ENCODE data around the gene BRSK2.

Gene BRSK2

DNA sequence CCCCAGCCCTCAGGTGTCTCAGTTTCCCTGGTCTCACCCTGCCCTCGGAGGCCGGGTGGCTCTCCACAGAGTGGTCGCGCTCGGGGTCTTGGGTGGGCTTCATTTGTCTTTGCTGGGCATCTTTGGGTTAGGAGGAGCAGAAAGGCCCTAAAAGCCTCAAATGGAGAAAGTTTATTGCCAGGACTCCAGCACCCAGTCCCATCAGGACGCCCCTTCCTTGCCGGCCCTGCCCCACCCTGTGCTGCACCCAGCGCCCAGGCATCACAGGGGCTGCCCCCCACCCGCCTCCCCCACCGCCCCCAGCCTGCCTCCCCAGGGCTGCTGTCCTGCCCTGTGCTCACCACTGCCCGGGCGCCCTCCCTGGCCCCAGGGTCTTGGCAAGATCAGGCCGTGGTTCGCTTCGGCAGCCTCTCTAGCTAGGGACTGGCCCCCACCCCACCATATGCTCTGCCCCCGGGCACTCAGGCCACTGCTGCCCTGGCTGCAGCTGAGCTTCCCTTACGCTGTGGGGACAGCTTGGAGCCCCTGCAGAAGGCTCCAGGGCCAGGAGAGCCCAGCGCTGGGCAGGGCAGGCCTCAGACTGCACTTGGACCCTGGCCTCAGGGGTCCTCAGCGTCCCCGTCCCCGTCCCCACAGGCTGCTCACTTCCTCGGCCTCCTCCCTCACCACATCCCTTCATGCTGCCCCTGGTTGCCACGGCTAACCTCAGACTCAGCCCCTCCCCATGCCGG, 65.5 kb downstream of the BRSK2 start:
- no peak for DNase-seq

DNA sequence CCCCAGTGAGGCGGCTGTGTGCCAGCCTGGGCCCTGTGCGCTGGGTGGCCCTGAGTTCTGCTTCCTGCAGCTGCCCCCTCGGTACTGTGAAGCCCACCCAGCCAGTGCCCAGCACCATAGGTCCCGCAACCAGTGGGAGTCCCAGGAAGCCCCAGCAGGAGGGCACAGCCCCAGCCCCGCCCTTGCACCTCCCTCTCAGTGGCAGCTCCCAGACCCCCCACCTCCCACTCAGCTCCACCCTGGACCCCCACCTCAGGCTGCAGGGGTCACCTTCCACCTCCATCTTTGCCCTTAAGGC, 66.0 kb downstream of the BRSK2 start:
- no peak for DNase-seq

DNA sequence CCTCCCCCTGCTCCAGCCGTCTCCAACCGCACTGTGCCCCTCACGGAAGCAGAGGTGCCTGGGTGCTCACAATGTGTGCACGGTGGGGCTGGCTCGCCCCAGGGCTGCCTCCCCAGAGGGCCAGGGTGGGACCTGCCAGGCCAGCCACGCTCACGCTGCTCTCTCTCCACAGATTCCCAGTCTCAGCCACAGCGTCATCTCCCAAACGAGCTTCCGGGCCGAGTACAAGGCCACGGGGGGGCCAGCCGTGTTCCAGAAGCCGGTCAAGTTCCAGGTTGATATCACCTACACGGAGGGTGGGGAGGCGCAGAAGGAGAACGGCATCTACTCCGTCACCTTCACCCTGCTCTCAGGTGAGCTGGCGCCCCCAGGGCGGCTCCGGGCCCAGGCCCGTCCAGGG, 66.4 kb downstream of the BRSK2 start:
- no peak for DNase-seq

DNA sequence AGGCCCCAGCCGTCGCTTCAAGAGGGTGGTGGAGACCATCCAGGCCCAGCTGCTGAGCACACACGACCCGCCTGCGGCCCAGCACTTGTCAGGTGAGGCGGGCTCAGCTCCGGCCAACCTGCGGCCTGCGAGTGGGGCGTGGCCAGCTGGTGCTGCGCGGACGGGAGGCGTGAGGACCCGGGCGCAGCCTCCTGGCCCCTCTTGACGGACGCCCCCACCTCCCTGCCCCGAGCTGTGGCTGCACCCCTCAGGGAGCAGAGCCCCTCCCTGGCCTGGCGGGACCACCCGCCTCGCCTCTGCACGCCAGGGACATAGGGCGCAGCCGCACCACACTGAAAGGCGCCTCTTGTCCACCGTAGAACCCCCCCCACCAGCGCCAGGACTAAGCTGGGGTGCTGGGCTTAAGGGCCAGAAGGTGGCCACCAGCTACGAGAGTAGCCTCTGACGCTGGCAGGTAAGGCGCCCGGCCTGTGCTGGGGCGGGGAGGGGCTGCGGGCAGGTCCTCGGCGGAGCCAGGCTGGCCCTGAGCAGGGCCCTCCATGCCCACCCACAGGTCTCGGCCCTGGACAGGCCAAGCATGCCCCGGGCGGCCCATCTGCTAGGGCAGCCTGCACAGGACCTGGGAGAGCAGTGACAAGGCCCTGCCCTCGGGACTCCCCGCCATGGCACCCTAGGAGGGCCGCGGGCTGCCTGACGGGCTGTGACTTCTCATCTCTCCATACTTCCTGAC, 67.0 kb downstream of the BRSK2 start:
- DNase-seq: no peak

DNA sequence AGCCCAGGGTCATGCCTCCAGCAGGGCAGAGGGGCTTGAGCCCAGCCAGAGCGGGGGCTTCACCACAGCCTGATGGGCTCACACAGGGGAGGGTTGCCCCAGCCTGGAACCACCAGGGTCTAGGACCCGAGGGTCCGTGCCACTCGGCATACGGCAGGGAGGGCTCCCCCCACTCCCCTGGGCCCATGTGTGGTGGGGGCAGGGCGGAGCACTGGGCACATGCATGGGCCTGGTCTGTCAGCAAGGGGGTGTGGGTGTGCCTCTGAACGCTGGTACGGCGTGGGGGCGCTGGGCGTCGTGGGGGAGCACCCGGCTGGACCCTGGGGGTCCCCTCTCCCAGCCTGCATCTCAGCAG, 67.6 kb downstream of the BRSK2 start:
- DNase-seq: no peak

DNA sequence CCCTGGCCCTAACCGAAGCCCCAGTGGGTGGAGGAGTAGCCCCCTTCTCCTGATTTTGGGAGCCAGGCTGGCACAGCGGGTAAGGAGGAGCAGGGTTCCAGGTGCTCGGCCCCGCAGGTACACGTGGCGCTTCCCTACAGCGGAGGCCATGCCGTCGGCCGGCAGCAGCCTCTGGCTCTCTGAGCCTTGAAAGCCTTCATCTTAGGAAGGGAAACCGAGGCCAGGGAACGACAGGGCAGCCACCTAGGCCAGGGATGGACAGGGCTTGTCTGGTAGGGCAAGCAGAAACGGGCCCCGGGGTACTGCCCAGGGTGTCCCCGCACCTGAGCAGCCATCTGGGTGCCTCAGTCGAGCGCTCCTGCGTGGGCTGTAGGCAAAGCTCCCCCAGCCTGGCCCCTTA, 68.1 kb downstream of the BRSK2 start:
- DNase-seq: no peak

DNA sequence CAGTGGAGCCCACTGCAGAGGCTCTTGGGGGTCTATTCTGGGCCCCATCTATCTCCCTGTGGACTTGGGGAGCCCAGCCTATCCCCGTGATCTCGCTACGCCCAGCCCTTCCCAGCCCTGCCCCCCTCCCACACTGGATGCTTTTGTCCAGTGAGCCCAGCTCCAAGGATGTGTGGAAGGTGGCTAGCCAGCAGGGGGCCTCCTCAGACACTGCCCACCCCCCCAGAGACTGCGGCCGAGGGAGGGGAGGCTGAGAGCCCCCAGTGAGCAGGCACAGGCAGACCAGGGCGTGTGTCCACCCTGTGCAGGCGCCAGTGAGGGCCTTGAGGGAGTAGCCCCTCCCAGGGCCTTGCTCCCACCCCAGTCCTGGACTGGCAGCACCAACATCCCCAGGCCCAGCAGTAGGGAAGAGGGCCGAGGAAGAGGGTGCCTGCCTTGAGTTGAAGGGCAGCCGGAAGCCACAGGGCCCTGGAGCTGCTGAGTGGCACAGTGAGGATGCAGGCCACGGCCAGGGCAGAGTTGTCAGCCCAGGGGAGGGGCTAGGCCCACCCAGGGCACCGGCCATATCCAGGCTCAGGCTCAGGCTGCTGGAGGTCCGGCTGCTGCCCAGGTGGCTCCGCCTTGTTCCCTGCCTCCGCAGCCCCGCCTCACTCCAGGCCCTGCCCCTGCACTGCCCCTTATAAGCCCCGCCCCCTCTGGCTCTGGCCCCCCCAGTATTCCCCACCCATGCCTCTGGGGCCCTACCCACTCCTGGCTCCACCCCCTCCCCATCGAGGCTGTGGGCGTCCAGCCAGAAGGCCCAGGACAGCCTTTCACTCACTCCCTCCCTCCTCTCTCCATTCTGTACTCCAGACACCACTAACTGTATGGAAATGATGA, 68.8 kb downstream of the BRSK2 start:
- DNase-seq: no peak

DNA sequence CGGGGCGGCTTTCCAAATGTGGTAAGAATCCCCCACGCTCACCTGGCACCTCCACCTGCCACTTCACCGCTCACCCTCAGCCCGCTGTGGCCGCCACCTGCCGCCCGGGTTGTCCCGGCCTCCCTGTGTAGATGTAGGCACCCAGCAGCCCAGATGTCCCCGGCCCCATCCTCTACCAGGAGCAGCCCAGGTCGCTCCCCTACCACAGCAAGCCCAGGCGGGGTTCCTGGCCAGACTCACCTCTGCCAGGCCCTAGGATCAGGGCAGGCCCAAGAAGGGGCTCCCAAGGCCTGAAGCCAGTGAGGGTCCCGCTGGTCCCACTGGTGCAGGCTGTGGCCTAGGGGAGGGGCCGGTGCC, 69.5 kb downstream of the BRSK2 start:
- no peak for DNase-seq

DNA sequence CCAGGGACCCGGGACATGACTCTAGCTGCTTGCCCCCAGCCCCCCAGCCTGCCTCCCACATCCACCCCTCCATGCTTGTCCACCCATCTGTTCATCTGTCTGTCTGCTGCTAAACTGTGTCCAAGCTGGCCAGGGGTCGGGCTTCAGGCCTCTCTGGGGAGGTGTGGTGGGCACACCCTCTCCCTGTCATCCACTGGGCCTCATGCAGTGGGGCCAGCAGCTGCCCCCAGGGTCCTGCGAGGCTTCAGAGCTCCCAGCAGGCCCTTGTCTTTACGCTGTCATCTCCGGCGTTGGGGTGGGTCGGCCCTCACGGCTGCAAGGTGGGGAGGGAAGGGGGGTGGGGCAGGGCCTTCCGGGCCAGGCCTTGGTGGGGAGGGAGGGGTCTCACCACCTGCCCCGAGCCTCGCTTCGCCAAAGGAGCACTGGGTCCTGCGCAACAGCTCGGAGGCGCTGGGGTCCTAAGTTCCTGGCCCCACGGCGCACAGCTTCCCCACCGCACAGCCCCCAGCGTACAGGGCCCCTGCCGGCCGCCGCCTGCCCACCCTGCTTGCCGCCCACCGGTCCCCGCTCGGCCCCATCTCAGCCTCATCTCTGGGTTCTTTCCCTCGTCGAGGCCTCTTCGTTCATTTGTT, 70.1 kb downstream of the BRSK2 start:
- no peak for DNase-seq

DNA sequence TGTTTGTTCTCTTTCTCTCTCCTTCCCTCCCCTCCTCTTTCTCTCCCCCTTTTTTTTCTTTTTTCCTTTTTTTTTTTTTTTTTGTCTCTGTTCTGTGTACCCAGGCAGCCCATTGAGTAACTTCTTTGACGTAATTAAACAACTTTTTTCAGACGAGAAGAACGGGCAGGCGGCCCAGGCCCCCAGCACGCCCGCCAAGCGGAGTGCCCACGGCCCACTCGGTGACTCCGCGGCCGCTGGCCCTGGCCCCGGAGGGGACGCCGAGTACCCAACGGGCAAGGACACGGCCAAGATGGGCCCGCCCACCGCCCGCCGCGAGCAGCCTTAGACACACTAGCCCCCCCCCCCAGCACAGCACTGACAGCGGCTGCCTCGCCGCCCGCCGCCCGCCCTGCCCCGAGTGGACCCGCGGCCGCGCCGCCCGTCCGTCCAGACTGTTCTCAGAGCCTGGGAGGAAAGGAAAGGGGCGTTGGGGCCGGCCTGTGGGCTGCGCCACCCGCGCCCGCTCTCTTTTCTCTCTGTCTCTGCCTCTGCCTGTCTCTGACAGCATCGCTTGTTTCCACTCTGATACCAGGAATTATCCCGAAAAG, 70.8 kb downstream of the BRSK2 start:
- DNase-seq: no peak

DNA sequence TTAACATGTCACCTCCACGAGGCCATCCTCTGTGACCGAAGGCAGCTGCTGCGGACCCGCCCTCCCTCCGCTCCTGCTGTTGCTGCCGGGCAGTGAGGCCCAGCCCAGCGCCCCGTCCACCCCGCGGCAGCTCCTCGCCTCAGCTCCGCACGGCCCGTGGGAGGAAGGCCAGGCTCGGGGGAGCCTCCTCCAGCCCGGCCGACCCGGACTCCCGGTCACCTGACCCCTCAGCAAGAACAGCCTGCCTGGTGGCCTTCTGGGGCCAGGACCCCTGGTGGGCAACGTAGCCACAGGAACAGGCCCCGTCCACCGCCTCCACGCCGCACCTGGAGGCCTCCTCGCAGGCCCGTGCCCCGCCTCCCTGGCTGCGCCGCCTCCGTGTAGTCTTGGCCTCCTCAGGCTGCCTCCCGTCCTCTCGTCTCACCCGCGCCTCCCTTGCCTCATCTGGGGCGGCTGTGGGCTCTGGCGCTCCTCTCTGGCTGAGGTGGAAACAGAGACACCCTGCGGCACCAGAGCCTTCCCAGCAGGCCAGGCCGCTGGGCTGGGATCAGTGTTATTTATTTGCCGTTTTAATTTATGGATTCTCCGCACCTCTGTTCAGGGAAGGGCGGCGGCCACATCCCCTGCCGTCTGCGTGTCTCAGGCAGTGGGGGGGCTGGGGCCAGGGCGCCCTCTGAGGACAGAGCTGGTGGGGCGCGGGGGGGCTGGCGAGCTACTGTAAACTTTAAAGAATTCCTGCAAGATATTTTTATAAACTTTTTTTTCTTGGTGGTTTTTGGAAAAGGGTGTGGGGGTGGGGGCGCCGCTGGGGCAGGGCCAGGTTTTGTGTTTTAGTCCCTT, 71.5 kb downstream of the BRSK2 start:
- no peak for DNase-seq

DNA sequence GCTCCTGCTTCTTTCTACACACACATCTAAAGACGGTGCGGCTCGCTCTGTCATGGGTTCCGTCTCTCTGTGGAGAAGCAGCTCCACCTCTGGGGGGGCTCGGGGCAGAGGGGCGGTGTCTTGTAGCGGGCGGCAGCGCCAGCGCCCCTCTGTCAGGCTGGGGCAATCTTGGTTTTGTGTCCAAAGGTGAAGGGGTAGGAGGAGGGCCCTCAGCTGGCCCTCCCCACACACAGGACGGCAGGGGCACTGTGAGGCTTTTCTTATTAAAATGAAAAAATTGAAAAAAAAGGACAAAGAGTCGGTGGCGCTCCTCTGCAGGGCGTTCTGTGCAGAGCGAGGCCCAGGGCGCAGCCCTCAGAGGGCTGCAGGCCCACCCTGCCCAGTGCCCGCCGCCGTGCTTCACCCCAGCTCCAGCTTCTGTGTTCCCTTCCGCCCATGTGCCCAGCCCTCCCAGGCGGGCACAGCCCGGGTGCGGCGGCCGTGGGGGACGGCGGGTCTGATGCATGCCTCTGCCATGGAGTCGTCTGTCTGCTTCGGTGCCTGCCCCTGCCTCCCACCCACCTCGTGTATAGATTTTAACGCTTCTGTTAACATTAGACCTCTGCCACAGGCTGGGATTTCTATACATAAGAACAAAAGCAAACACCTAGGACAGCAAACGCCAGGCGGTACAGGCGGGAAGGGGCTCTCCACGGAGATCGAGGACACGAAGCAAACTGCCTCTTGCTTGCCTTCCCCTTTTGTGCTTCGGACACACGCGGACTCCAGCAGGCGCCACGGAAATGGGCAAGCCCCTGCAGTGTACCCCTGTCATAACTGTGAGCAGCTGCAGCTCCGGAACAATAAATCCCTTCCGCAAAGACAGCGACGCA, 72.3 kb downstream of the BRSK2 start:
- no peak for DNase-seq

DNA sequence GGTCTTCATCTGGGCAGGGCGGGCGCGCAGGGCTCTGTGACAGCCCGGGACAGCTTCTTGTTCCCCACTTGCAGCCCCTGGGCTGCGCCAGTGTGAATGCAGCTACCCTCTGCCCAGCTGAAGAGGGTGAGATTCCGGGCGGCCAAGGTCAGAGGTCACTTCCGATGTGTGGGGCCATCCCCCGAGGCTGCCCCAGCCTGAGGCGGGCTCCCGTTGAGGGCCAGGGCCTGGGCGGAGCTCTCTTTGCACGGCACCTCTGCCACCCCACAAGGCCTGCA, 72.9 kb downstream of the BRSK2 start:
- DNase-seq: no peak

DNA sequence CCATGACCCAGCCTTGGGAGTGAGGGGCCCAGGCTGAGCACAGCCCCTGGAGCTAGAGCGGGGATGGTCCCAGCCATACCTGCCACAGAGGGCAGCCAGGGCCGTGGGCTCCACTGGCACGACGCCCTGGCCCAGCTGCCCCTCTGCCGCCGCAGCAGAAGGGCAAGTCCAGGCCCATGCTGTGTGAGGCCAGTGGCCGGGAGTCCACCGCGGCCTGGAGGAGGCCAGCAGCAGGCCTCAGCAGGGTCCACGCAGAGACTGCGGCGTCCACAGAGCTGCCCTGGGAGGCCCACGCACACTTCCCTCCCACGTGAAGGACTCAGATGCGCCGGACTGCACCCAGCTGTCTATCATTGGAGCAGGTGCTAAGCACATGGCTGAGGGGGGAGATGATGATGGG, 73.3 kb downstream of the BRSK2 start:
- no peak for DNase-seq

DNA sequence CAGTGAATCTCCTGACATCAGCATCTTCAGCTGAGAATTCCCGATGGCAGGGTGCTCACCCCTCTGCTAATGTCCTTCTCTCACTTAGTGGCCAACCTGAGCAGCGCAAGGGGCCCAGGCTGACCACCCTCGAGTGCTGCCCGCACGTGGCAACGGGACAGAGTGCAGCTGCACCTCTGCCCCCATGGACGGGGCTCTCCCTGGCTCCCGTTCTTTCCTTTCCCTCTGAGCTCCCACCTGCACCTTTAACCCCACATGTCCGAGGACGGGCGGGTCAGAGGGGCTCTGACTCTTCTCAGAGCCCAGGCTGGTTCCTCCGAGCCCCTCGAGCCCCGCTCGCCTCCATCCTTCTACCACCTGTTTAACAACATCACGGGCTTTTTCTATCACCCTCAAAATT, 77.0 kb downstream of the BRSK2 start:
- no peak for DNase-seq

DNA sequence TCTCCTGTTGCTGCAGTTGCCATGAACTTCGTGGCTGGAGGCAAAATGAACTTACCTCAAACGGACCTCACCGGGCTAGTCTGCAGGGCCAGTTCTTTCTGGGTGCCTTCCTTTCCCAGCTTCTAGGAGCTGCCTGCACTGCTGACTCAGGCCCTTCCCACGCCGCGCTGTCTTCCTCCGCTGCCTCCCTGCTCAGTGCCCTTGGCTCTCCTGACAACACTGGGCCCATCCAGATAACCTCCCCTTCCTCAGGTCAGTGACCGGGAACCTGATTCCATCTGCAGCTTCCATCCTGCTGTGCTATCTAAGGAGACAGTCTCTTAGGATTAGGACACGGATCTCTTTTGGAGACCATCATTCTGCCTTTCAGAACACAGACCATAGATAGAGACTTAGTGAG, 77.5 kb downstream of the BRSK2 start:
- DNase-seq: no peak

DNA sequence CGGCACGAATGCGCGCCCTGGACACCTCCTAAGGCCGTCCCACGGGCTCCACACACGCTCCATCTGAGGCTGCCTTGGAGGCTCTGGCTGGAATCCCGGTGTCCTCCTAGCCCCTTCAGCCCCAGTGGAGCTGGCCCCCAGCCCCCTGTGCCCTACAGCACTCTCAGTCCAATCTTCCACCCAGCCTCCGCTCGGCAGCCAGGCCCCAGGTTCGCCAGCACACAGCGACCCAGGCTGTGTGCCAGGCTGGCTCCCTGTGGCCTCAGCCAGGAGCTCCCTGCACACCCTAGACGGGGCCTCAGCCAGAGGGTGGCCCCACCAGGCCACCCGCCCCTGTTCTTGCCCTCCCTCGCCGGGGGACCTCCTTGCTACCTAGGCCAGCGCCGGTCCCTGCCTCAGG, 78.3 kb downstream of the BRSK2 start:
- DNase-seq: no peak

DNA sequence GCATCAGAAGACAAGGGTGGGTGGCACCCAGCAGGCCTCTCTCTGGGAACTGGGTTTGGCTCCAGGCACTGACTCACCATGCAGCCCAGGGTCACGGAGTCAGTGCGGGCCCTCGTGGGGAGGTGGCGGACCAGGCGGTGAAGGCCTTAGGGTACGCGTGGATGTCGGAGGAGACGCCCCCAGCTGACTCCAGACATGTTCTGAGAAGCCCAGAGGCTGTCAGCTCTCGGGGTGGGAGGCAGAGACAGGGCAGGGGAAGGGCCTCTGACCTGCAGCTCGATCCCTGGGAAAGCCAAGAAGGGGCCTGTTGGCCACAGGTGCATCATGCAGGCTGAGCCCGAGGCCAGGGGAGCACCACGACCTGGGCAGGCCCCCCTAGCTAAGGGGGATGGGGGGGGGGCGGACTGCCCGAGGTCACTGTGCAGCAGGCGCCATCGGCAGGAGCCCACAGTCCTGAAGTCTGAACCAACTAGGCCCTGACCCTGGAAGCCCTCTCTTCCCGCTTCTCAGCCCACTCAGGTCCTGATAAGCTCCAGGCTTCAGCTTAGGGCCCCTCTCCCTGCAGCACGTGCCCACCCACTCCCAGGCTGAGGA, 78.8 kb downstream of the BRSK2 start:
- no peak for DNase-seq

DNA sequence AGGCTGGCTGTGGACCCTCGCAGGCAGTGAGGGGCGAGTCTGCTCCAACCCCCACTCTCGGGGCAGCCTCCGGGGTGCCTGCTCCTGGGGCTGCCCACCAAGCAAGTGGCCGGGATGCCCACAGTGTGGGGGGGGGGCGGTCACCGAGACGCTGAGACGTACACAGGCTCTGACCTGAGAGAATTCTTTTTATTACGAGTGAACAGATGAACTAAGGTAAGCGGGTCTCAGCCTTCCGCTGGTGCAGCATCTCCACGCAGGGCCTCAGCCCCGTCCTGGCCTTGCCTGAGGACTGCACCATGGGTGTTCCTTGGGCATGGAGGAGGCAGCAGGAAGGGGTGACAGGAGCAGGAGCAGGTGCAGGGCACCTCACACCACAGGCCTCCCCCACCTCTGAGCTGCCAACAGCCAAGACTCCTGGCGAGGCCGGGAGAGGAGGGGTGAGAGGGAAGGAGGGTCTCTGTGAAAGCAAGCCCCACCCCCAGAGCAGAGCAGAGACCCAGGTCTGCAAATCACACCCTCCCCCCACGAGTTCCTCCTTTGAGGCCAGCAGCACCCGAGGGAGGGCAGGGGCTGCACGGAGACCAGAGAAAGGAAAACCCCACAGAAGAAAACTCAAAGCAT, 79.7 kb downstream of the BRSK2 start:
- DNase-seq: no peak

DNA sequence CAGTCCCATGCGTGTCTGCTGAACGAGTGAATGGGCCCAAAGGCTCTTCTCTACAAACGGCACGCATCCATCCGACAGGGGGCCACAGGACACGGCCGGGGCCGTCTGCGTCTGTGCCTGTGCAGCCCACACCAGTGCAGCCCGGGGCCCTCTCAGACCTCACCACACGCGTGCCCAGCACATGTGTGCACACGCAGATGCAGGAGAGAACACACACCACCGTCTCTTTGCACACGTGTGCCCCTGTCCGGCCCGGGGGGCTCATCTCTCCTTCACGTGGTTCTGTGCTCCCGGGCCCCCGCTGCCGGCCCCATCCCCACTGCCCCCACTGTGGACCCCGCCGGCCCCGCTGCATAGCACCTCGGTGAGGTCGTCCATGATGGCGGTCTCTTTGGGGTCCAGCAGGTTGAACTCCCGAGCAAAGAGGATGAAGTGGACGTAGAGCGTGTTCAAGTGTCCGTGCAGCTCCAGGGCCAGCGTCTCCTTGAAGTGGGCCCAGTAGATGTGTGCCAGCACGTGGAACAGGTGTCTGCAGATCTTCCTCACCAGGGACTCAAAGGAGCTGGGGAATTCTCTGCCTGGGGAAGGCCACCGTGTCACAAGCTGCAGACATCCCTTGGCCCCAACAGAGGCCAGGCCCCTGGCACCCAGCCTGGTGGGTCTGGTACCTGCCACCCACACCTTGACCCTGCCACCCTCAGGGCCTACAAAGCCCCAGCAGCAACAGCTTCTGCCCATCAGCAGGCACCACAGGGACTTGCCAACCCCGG, 80.4 kb downstream of the BRSK2 start:
- no peak for DNase-seq
